Right lobe of liver (tissue), 6 donors: ENCODE measurements around the gene CALD1. TPM values are rescaled to one million over a fixed set of nuclear protein-coding genes. Genes with fewer than 3 reads are reported as not detected.

Experiments used
- ATAC-seq, 4 donors: fragments of 200-7000 bp; cut with Tn5 transposase; one replicate each; pipeline ENCODE4 v1.9.1; 2020; ENCODE audit warnings: mild to moderate bottlenecking in 4 of 4, moderate library complexity in 4 of 4
- DNase-seq, 3 donors: peaks; one replicate each; pipeline ENCODE4 v3.0.0-alpha.2; 2020
- H3K27ac ChIP-seq, 3 donors: fragments of 200-600 bp; one replicate each; pipeline ENCODE4 v1.8.0; 2022
- H3K27me3 ChIP-seq, 2 donors: fragments of 200-600 bp; one replicate each; pipeline ENCODE4 v1.8.0; 2022
- H3K36me3 ChIP-seq, 4 donors: fragments of 200-600 bp; sonication (generic) in 1 of 4; one replicate each; pipeline versions ENCODE4 v1.5.1 to v1.8.0; 2017 to 2022; ENCODE audit warnings: control low read depth in 1 of 4
- H3K4me1 ChIP-seq, 4 donors: fragments of 200-600 bp; sonication (generic) in 1 of 4; one replicate each; pipeline versions ENCODE4 v1.5.1 to v1.8.0; 2017 to 2022; ENCODE audit warnings: control low read depth in 1 of 4
- H3K4me3 ChIP-seq, 3 donors: fragments of 200-600 bp; one replicate each; pipeline ENCODE4 v1.8.0; 2022
- H3K9me3 ChIP-seq, 4 donors: fragments of 200-600 bp; sonication (generic) in 1 of 4; one replicate each; pipeline versions ENCODE4 v1.5.1 to v1.8.0; 2017 to 2022; ENCODE audit warnings: control low read depth in 1 of 4
- POLR2A ChIP-seq: fragments of 450-650 bp; IDR thresholded peaks from one replicate; pipeline ENCODE4 v1.6.1; 2017; ENCODE audit warnings: antibody characterized with exemption, mild to moderate bottlenecking
- WGBS: methylation state at CpG from one replicate; pipeline ENCODE4 v1.1.6; 2018; ENCODE audit warnings: low coverage, low lambda C conversion rate; ENCODE audit not compliant: insufficient coverage; ENCODE audit errors: missing lambda C conversion rate; 5-methylcytosine and 5-hydroxymethylcytosine counted together
- intact Hi-C, 2 donors: fragments of 100-400 bp; cut with DNase I; formaldehyde crosslinking; loops; one replicate each; pipeline versions ENCODE4 v1.11.2 to v1.14.1; 2022
- total RNA-seq, 6 experiments: library from RNA; depleted of rRNA in 2 of 6; stranded (reverse); fragments of >200 nt in 2 of 6; fragmentation: NEBNext Ultra II Directional in 3 of 6; extraction: Animal tissue kit (Norgen Biotek cat#: 25700) in 3 of 6; gene quantifications; one replicate each; pipeline versions ENCODE4 v1.1.0 to v1.2.4, GENCODE V29; 2016 to 2023
- TF ChIP-seq, protein P1 (sequence below), 4 donors: fragments of 200-600 bp in 3 of 4; fragments of 450-650 bp in 1 of 4; IDR thresholded peaks; one replicate each; pipeline versions ENCODE4 v1.5.1 to v1.8.0; 2016 to 2022; ENCODE audit warnings: antibody characterized with exemption in 4 of 4, mild to moderate bottlenecking in 2 of 4
- donor health status: DM: no; HTN: yes; CAD: no.
- donor health status: DM: no; HTN: no; CAD: no.
- donor health status: DM: no; HTN: no; CAD: no.
- donor health status: DM: no; HTN: yes; CAD: no.
- donor health status: DM: no; HTN: yes; CAD: no.

The CALD1 gene
- total RNA-seq, 6 experiments from 2014 or later = 110 to 181 (median 131) TPM

DNA sequence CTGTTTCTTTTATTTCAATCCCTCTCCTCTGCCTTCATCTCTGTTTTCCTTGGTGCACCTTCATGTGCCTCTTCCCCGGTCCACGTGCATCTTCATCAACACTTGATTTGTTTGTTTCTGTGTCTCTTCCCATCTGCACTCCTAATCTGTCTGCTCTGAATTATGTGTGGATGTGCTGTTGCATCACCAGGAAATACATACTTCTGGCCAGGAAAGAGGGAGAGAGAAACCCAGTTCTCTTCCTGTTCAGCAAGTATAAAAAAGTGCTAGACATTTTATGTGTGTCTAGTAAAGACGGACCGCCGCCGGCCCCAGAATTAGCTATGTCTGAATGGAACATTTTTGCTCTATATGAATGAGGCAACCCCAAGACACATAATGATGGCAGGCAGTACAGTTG, 93.8 kb downstream of the CALD1 start:
- H3K27ac ChIP-seq = no peak overlapping the region
- ATAC-seq (peak in 1 of 4 donors; percentile 41), DNase-seq (no peak)
- H3K27me3 ChIP-seq = no peaks in the 10 kb centered on the region
- intact Hi-C loops = no loop called here
- H3K36me3 ChIP-seq = no peaks in the 10 kb centered on the region
- H3K4me3 ChIP-seq = no peak overlapping the region
- WGBS = 69% methylated on average over 6 of the region's 6 CpGs
- H3K4me1 ChIP-seq = no peaks in the 10 kb centered on the region
- no peaks in the 10 kb centered on the region for H3K9me3 ChIP-seq
- TF ChIP-seq, protein P1, sequence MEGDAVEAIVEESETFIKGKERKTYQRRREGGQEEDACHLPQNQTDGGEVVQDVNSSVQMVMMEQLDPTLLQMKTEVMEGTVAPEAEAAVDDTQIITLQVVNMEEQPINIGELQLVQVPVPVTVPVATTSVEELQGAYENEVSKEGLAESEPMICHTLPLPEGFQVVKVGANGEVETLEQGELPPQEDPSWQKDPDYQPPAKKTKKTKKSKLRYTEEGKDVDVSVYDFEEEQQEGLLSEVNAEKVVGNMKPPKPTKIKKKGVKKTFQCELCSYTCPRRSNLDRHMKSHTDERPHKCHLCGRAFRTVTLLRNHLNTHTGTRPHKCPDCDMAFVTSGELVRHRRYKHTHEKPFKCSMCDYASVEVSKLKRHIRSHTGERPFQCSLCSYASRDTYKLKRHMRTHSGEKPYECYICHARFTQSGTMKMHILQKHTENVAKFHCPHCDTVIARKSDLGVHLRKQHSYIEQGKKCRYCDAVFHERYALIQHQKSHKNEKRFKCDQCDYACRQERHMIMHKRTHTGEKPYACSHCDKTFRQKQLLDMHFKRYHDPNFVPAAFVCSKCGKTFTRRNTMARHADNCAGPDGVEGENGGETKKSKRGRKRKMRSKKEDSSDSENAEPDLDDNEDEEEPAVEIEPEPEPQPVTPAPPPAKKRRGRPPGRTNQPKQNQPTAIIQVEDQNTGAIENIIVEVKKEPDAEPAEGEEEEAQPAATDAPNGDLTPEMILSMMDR (IDR thresholded peaks at IDR 0.05) = no peak
- no peak for TF ChIP-seq POLR2A

DNA sequence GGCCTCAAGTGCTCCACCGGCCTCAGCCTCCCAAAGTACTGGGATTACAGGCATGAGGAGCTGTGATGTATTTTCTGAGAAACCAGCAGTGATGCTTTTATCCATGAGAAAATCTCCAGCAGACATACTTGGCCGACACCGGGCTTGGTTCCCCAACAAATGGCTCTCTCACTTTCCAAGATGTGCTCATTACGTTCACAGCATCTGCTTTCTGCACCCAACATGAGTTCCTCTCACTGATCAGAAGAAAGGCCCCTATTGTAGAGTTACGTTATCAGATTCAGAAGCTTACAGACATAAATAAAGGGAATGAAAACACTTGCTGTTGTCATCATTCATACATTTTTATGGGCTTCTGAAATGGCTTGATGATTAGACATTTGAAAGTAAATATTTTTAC, 95.0 kb downstream of the CALD1 start:
- Histone ChIP-seq H3K9me3 (no peaks in the 10 kb centered on the region), H3K27me3 (no peaks in the 10 kb centered on the region), H3K4me1 (no peaks in the 10 kb centered on the region), H3K27ac (no peak overlapping the region), H3K4me3 (no peak overlapping the region), H3K36me3 (no peaks in the 10 kb centered on the region)
- TF ChIP-seq, protein P1 (IDR thresholded peaks at IDR 0.05) = no peak
- TF ChIP-seq POLR2A = no peak
- DNase-seq = no peak
- WGBS = 91% methylated on average over 5 of the region's 5 CpGs
- intact Hi-C loops = no loop called here
- ATAC-seq = no peak

DNA sequence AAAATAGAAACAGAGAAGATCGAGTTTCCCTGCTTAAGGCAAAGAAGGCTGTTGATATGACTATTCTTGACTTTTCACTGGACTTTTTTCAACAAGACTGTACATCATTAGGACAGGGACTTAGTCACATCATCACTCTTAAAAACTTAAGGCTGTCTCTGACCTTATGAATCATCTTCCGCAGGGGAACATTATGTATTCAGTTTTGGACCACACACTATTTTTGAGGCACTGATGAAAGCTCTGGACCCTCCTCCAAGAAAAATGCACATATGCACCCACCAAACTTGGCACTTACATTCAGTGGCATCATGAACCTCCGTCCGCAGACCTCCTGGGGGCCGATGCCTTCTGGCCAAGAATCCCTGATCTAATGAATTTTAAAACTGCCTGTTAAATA, 96.4 kb downstream of the CALD1 start:
- ATAC-seq (no peak), DNase-seq (no peak)
- 85% methylated on average over 5 of the region's 5 CpGs for WGBS
- Histone ChIP-seq H3K4me1 (no peaks in the 10 kb centered on the region), H3K4me3 (no peak overlapping the region), H3K27ac (no peak overlapping the region), H3K27me3 (no peaks in the 10 kb centered on the region), H3K36me3 (no peaks in the 10 kb centered on the region), H3K9me3 (no peaks in the 10 kb centered on the region)
- TF ChIP-seq, protein P1 (IDR thresholded peaks at IDR 0.05) = no peak
- TF ChIP-seq POLR2A = no peak
- intact Hi-C loops = no loop called here

DNA sequence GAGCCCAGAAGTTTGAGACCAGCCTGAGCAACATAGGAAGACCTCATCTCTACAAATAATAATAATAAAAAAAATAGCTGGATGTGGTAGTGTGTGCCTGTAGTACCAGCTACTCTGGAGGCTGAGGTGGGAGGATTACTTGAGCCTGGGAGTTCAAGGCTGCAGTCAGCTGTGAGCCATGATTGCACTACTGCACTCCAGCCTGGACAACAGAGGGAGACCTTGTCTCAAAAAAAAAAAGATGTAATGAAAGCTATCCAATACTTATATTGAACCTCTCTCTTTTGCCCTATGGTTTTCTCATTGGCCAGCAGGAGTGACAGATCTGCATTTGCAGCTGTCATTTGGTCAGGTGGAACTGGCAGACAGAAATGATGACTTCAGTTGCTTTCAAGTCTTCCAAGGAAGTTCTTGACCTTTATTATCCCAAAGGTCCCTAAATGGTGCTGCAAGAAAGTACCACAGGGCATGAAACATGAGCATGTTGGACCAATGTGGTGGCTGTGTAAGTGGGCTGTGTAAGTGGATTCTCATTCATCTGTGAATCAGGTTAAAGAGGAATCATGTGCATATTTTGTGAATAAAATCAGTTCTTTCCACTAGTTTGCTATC, 99.4 kb downstream of the CALD1 start:
- Histone ChIP-seq H3K4me1 (no peaks in the 10 kb centered on the region), H3K4me3 (no peak overlapping the region), H3K36me3 (no peaks in the 10 kb centered on the region), H3K27ac (no peak overlapping the region), H3K9me3 (no peaks in the 10 kb centered on the region), H3K27me3 (no peaks in the 10 kb centered on the region)
- ATAC-seq (peak; percentile 80 to 94 (median 92)), DNase-seq (no peak)
- no peak for TF ChIP-seq POLR2A
- TF ChIP-seq, protein P1 (IDR thresholded peaks at IDR 0.05) = peak; percentile 36 to 56 (median 49)
- intact Hi-C loops = no loop called here
